Urinary bladder (tissue), 4 donors: ENCODE data around the gene PLXNA2. TPM values are rescaled to one million over a fixed set of nuclear protein-coding genes. Genes with fewer than 3 reads are reported as not detected.

Source experiments
- DNase-seq: peaks from one replicate; pipeline ENCODE4 v3.0.0-alpha.2; 2015; ENCODE audit errors: extremely low spot score
- H3K27ac ChIP-seq: one replicate; pipeline ENCODE4 v1.5.1; 2013; ENCODE audit warnings: low read depth, mild to moderate bottlenecking, moderate library complexity
- H3K36me3 ChIP-seq: one replicate; pipeline ENCODE4 v1.6.1; 2013; ENCODE audit warnings: mild to moderate bottlenecking, moderate library complexity; ENCODE audit not compliant: insufficient read depth
- H3K4me1 ChIP-seq: one replicate; pipeline ENCODE4 v1.6.1; 2013; ENCODE audit warnings: mild to moderate bottlenecking, moderate library complexity; ENCODE audit not compliant: insufficient read depth
- H3K4me3 ChIP-seq: one replicate; pipeline ENCODE4 v1.5.1; 2013; ENCODE audit warnings: low read depth, low read length
- WGBS: extraction: QIAGEN DNeasy Blood & Tissue Kit; methylation state at CpG from one replicate; pipeline ENCODE4 v1.1.7; 2013; 5-methylcytosine and 5-hydroxymethylcytosine counted together
- polyA plus RNA-seq: library from polyadenylated mRNA; stranded (reverse); fragments of 200-250 nt; gene quantifications from one replicate; pipeline ENCODE4 v1.2.3, GENCODE V29; 2013
- total RNA-seq: library from RNA; depleted of rRNA; stranded (reverse); fragments of >200 nt; gene quantifications from one replicate; pipeline ENCODE4 v1.2.3, GENCODE V29; 2014
- donor health status: healthy with polysubstance abuse.
- donor health status: healthy.

Gene PLXNA2
- total and polyA plus RNA-seq, 2 donors: 15.1 to 20.0 TPM

DNA sequence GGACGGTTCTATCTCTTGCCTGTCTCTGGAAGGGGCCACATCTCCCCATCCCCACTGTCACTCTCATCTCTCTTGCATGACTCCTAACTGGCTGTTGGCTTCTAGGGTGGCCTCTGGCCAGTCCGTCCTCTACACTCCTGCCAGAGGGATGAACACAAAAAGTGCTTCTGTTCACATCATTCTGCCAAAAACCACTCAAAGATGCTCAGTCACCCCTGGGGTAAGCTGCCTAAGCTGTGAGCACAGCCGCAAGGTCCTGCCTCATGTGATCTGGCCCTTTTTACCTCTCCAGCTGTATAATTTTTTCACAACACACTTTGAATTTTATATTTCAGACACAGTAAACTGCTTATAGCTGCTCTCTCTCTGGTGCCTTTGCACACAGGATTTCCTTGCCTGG lies 235.7 kb downstream of the PLXNA2 start:
- Histone ChIP-seq H3K4me1 (no peaks in the 10 kb centered on the region), H3K36me3 (no peaks in the 10 kb centered on the region), H3K27ac (no peak overlapping the region), H3K4me3 (no peak overlapping the region)
- WGBS: 84% methylated on average over 3 of the region's 3 CpGs
- no peak for DNase-seq

DNA sequence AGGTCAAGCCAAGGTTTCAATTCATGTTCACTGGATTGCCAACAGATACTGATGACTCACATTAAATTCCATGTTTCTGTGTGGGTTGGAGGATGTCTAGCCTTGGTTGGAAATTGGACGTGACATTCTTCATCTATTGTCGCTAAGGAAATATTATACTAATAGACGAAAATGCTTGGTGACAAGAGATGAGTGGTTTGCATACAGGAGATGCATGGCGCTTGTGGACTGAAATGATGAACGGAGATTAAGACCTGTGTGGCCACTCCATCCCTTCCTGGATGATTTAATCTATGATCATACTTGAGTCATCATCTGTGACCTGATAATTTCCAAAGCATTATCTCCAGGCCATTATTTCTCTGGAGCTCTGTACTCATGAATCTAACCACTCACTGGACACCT lies 236.2 kb downstream of the PLXNA2 start:
- Histone ChIP-seq H3K4me3 (no peak overlapping the region), H3K4me1 (no peaks in the 10 kb centered on the region), H3K36me3 (no peaks in the 10 kb centered on the region), H3K27ac (no peak overlapping the region)
- 83% methylated on average over 5 of the region's 5 CpGs for WGBS
- DNase-seq: no peak

DNA sequence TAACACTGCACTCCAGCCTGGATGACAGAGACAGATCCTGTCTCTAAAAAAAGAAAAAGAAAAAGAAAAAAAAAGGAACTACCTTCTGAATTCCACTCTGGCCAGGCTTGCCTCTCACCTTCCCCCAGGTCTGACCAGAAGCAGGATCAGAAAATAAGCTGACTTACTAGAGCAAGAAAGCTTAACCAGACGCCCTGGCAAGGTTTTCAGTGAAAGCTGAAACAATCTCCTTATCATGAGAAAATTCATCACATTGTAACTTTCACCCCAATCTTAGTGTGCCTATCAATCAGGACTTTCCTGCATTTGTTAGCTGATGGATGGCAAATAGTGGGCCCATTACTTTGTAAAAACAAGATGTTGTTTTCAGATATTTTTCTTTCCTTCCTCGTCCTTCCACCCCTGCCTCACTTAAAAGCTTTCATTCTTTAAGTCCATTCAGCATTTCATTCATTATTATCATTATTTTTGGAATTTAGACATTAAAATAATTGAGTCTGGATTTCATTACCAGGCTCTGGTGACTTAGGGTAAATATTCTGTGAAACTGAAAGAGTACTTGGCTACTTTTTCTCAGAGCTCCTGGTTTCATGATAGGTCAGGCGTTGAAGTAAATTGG lies 236.8 kb downstream of the PLXNA2 start:
- no peak overlapping the region for H3K27ac ChIP-seq
- no peaks in the 10 kb centered on the region for H3K36me3 ChIP-seq
- H3K4me1 ChIP-seq: no peaks in the 10 kb centered on the region
- DNase-seq: no peak
- 79% methylated on average over 3 of the region's 3 CpGs for WGBS
- H3K4me3 ChIP-seq: no peak overlapping the region

DNA sequence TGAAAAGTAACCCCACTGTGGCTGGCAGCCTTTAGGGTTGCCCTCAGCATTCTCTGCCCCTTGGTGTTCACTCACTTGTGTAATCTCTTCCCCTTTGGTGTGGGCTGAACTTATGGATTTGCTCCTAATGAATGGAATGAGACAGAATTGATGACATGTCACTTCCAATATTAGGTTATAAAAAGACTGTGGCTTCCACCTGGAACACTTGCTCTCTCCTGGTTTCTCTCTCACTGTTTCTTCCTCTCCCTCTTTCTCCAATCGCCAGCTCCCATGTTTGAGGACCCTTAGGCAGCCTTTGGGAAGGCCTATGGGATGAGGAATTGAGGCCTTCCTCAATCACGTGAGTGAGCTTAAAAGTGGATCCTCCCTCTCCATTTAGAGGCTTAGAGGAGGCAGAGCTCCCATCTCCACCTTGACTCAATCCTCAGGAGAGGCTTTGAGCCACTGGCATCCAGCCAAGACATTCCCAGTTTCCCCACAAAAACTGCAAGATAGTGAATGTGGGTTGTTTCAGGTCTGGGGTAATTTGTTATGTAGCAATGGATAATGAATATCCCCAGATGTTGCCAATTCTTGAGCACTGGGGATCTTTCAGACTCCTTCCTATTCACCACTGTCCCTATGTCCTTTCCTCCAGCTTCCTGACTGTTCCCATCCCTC lies 237.8 kb downstream of the PLXNA2 start:
- Histone ChIP-seq H3K4me3 (no peak overlapping the region), H3K27ac (no peak overlapping the region), H3K36me3 (no peaks in the 10 kb centered on the region), H3K4me1 (no peaks in the 10 kb centered on the region)
- DNase-seq: no peak
- WGBS: 95% methylated on average over 2 of the region's 2 CpGs

DNA sequence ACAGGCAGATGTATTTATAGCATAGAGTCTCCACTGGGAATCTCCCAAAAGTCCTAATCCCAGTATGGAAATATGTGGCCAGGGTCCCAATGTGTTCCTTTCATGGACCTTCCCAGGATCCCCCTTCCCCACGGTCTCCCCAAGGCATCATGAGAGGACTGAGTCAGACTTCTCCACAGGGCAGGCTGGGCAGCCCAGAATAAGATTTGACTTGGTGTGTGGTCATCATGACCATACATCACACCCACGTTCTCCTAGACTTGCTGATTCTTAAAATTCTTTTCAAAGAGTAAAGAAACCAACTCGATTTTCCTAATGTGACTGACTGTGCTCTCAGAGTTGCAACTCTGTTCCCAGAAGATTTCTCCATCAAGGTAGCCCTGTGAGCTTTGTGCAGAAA lies 239.3 kb downstream of the PLXNA2 start:
- WGBS: 56% methylated on average over 3 of the region's 3 CpGs
- H3K4me3 ChIP-seq: no peak overlapping the region
- no peaks in the 10 kb centered on the region for H3K36me3 ChIP-seq
- DNase-seq: no peak
- H3K27ac ChIP-seq: no peak overlapping the region
- H3K4me1 ChIP-seq: no peaks in the 10 kb centered on the region

DNA sequence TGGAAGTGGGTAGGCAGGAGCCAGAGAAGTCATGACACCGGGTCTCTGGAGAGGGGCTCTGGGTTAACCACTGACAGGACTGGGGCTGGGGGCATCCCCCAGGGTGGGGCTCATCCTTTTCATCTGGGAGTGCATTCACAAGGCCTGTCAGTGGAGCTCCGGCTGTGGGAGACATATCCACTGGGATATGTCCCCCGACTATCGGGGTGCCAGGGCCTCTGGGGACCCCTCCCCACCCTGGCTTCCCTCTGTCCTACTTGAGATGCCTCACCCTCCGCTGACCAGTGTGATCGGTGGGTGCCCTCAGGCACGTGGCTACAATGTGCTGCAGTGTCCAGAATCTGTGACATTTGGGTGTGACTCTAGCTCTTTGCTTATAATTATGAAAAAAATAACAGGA lies 240.9 kb downstream of the PLXNA2 start:
- Histone ChIP-seq H3K4me3 (no peak overlapping the region), H3K4me1 (no peaks in the 10 kb centered on the region), H3K36me3 (no peaks in the 10 kb centered on the region), H3K27ac (no peak overlapping the region)
- 91% methylated on average over 7 of the region's 7 CpGs for WGBS
- DNase-seq: no peak

GRCh38 chr1:208002672-208003071 lies 241.5 kb downstream of the PLXNA2 start:
- H3K27ac ChIP-seq: no peak overlapping the region
- no peak for DNase-seq
- 80% methylated on average over 8 of the region's 8 CpGs for WGBS
- no peaks in the 10 kb centered on the region for H3K36me3 ChIP-seq
- H3K4me3 ChIP-seq: no peak overlapping the region
- no peaks in the 10 kb centered on the region for H3K4me1 ChIP-seq

- 97% methylated on average over 6 of the region's 6 CpGs for WGBS
- no peak overlapping the region for H3K27ac ChIP-seq
- no peaks in the 10 kb centered on the region for H3K4me1 ChIP-seq
- DNase-seq: no peak
- no peaks in the 10 kb centered on the region for H3K36me3 ChIP-seq
- no peak overlapping the region for H3K4me3 ChIP-seq
Observed at GRCh38 chr1:208002078-208002477, 242.1 kb downstream of the PLXNA2 start.

- 76% methylated on average over 4 of the region's 4 CpGs for WGBS
Observed at GRCh38 chr1:208000504-208000903, 243.7 kb downstream of the PLXNA2 start.

GRCh38 chr1:207999972-208000371 lies 244.2 kb downstream of the PLXNA2 start:
- Histone ChIP-seq H3K27ac (no peak overlapping the region), H3K36me3 (no peaks in the 10 kb centered on the region), H3K4me1 (no peaks in the 10 kb centered on the region), H3K4me3 (no peak overlapping the region)
- DNase-seq: no peak

More at GRCh38 chr1:208000504-208000903, 243.7 kb downstream of the PLXNA2 start:
- Histone ChIP-seq H3K4me3 (no peak overlapping the region), H3K4me1 (no peaks in the 10 kb centered on the region), H3K36me3 (no peaks in the 10 kb centered on the region), H3K27ac (no peak overlapping the region)
- DNase-seq: no peak

DNA sequence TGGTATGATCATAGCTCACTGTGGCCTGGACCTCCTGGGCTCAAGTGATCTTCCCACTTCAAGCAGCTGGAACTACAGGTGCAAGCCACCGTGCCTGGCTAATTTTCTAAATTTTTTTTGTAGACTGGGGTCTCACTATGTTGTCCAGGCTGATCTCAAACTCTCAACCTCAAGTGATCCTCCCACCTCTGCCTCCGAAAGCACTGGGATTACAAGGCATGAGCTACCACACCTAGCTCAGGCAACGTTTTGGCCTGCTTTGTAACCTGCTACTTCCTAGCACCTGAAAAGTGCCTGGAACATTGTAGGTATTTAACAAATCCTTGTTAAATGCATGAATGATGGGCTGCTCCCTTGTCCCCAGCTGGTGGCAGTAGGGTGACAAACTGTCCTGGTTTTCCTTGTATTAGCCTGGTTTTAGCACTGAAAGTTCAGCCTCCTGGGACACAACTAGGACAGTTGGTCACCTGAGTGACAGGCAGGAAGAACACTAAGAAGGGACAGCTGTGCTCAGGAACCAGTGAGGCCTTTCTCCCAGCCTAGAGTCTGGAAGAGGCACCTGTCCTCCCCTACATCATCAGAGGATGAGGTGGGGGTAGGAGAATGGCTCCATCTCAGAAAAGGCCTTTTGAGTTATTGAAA lies 244.8 kb downstream of the PLXNA2 start:
- 84% methylated on average over 3 of the region's 3 CpGs for WGBS
- no peak overlapping the region for H3K4me3 ChIP-seq
- DNase-seq: no peak
- no peaks in the 10 kb centered on the region for H3K36me3 ChIP-seq
- H3K27ac ChIP-seq: no peak overlapping the region
- H3K4me1 ChIP-seq: no peaks in the 10 kb centered on the region

DNA sequence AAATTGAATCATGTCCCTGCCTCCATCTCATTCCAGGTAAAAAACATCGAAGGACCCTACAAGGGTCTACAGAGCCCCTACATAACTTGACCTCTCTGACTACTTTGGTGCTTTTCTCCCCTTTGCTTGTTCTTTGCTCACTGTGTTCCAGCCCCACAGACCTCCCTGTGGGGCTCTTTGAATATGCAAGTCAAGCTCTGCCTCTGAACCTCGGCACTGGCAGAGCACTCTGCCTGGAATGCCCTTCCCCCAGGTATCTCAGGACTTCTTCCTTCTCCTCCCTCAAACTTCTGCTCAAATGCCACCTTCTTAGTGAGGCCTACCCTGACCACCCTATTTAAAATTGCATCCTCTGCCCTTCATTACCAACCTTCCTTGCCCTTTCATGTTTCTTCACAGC lies 245.5 kb downstream of the PLXNA2 start:
- no peaks in the 10 kb centered on the region for H3K36me3 ChIP-seq
- 100% methylated on average over 2 of the region's 2 CpGs for WGBS
- no peak overlapping the region for H3K4me3 ChIP-seq
- no peaks in the 10 kb centered on the region for H3K4me1 ChIP-seq
- H3K27ac ChIP-seq: no peak overlapping the region
- no peak for DNase-seq

GRCh38 chr1:207997486-207998268 lies 246.5 kb downstream of the PLXNA2 start:
- H3K4me3 ChIP-seq: no peak overlapping the region
- no peaks in the 10 kb centered on the region for H3K36me3 ChIP-seq
- H3K27ac ChIP-seq: no peak overlapping the region
- no peaks in the 10 kb centered on the region for H3K4me1 ChIP-seq
- WGBS: 44% methylated on average over 9 of the region's 9 CpGs
- DNase-seq: no peak

DNA sequence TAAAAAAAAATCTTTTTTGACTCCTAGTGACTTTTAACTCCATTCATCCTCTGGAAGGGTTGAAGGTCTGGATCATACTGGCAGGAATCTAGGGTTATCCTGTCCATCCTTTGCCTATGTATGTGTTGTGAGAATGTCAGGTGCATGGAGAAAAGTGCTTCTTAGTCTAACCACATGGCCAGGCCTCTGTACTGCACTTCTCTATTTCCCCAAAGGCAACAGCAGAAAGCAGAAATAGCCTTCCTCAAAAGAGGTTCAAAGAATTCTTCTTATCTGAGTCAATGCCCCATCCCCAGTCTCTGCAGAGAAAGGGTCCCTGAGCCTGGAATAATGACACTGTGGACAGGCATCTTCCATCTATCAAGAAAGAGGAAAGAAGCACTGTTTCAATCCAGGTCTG lies 247.5 kb downstream of the PLXNA2 start:
- Histone ChIP-seq H3K4me1 (no peaks in the 10 kb centered on the region), H3K27ac (no peak overlapping the region), H3K36me3 (no peaks in the 10 kb centered on the region), H3K4me3 (no peak overlapping the region)
- no peak for DNase-seq
